GM12801 (cell line): Measurements from ENCODE around the gene MATR3.

Experiments used
- TF ChIP-seq, protein P1 (sequence below): IDR thresholded peaks from one replicate; pipeline ENCODE4 v1.5.1; 2011; ENCODE audit warnings: control low read depth; ENCODE audit not compliant: insufficient read length; ENCODE audit errors: extremely low read depth

The MATR3 gene, protein sequence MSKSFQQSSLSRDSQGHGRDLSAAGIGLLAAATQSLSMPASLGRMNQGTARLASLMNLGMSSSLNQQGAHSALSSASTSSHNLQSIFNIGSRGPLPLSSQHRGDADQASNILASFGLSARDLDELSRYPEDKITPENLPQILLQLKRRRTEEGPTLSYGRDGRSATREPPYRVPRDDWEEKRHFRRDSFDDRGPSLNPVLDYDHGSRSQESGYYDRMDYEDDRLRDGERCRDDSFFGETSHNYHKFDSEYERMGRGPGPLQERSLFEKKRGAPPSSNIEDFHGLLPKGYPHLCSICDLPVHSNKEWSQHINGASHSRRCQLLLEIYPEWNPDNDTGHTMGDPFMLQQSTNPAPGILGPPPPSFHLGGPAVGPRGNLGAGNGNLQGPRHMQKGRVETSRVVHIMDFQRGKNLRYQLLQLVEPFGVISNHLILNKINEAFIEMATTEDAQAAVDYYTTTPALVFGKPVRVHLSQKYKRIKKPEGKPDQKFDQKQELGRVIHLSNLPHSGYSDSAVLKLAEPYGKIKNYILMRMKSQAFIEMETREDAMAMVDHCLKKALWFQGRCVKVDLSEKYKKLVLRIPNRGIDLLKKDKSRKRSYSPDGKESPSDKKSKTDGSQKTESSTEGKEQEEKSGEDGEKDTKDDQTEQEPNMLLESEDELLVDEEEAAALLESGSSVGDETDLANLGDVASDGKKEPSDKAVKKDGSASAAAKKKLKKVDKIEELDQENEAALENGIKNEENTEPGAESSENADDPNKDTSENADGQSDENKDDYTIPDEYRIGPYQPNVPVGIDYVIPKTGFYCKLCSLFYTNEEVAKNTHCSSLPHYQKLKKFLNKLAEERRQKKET

DNA sequence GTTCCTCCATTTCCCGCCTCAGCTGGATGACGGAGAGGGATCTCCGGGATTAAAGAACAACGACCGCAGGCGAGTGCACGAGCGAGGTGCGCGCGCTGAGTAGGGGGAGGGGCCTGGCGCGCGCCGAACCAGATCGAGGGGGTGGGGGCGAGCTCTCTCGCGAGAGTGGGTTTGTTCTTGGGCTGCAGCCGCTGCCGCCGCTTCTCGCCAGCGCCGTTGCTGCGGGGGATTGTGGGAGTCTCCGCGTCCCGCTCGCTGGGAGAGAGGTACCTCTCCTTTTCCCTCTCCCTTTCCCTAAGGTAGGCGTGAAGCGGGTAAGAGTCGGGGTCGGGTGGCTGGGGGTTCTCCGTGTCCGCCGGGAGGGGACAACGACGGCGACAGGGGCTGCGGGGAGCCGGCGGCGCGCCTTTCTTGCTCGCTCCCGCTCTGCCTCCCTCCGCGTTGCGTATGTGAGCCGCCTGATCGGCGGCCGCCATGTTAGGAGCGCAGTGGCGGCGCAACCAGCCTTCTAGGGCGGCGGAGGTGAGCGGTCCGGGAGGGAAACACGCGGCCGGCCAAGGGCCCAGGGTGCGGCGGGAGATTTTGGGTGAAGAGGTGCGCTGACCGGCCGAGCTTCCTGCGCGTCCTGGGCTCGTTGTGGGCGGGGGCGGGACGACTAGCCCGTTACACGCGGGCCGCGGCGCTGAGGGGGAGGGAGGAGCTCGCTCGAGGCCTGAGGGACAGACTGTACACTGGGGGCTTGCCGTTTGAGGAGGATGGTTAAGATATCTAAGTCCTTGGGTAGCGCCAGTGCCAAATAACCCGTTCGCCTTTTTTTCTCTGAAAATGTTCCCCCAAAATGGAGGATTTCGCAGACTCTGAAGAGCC lies at the start of gene MATR3:
TSS of gene MATR3 (plus strand) at position 234 of the 867 bp plus-strand sequence. CDS start 13,676 bp downstream, outside the sequence.
- TF ChIP-seq, protein P1, sequence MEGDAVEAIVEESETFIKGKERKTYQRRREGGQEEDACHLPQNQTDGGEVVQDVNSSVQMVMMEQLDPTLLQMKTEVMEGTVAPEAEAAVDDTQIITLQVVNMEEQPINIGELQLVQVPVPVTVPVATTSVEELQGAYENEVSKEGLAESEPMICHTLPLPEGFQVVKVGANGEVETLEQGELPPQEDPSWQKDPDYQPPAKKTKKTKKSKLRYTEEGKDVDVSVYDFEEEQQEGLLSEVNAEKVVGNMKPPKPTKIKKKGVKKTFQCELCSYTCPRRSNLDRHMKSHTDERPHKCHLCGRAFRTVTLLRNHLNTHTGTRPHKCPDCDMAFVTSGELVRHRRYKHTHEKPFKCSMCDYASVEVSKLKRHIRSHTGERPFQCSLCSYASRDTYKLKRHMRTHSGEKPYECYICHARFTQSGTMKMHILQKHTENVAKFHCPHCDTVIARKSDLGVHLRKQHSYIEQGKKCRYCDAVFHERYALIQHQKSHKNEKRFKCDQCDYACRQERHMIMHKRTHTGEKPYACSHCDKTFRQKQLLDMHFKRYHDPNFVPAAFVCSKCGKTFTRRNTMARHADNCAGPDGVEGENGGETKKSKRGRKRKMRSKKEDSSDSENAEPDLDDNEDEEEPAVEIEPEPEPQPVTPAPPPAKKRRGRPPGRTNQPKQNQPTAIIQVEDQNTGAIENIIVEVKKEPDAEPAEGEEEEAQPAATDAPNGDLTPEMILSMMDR = no peak

DNA sequence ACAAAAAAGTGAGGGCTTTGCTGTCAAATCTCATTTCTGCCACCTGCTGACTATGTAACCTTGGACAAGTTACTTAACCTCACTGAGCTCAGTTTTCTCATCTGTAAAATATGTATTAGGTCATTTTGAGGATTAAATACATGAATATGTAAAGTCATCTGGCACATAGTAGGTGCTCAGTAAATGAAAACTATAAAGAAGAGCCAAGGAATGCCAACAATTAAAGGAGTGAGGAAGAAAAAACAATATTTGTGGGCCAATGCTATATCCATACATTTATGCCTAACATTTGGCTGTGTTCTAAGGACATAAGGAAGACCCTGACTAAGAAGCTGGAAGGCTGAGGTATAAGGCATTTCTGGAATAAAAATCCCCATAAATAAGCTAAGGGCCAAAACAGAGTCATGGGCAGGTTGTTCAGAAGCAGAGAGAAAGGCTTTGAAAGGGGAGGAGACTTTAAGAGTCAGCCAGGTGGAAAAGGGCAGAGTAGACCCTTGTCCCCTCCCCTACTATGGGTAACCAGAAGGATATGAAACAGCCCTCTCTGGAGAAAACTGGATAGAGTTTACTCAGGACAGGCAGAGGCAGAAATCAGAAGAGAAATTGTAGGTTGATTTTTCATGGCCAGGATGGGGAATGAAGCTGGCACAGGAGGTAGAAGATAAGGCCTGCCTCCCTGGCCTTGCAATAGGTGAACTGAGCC lies 47.8 kb upstream of the MATR3 start:
- TF ChIP-seq, protein P1 = no peak

DNA sequence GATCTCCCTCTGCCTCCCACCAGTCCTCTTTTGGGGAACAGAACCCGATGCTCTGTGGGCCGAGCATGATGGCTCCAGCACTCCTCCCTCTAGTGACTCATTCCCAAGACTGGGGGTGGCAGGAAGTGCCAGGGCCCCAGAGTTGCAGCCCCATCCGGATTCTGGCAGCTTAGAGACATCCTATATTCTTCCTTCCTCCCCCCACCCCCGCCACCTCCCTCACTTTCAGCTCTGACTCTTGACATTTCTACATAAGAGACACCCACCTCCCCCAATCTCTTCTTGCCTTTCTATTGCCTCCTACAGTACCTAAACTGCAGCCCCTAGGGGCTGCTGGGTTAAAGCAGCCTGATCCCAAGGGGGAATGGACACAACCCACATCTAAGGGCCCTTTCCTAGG lies 47.1 kb upstream of the MATR3 start:
- TF ChIP-seq, protein P1 = no peak

DNA sequence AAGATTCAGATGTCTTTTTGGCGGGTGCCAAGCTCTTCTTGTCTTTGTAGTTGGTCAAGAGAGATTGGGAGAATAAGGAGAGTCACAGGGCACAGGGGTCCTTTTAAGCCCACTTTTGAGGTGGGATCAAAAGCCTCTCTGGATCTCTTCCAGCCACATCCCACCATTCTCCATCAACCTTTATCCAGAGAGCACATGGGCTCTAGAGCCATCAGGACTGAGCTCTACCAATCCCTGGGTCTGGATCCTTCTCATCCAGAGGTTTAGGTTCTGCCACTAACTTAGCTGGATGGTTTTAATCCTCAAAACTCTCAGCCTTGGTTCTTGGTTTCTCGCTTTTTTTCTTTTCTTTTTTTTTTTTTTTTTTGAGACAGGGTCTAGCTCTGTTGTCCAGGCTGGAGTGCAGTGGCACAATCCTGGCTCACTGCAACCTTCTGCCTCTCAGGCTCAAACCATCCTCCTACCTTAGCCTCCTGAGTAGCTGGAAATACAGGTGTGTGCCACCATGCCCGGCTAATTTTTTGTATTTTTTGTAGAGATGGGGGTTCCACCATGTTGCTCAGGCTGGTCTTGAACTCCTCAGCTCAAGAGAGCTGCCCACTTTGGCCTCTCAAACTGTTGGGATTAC lies 44.6 kb upstream of the MATR3 start:
- TF ChIP-seq, protein P1 = no peak

DNA sequence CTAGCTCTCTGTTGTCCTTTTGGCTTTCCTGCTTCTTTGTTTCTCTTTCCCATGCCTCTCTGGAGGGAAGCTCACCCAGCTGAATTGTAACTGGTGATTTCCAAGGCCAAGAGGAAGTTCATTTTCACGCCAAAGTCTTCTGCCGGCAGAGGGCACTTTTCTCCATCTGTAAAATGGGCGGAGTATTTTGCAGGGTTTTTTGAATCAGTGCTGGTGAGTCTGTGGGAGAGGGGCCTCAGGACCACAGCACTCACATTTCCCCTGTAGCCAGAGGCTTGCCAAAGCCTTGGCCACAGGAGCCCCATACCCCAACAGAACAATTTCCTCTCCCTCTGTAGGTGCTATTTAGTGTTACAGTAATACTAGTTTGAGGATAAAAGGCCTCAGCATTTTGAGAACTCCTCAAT lies 42.3 kb upstream of the MATR3 start:
- TF ChIP-seq, protein P1 = no peak

DNA sequence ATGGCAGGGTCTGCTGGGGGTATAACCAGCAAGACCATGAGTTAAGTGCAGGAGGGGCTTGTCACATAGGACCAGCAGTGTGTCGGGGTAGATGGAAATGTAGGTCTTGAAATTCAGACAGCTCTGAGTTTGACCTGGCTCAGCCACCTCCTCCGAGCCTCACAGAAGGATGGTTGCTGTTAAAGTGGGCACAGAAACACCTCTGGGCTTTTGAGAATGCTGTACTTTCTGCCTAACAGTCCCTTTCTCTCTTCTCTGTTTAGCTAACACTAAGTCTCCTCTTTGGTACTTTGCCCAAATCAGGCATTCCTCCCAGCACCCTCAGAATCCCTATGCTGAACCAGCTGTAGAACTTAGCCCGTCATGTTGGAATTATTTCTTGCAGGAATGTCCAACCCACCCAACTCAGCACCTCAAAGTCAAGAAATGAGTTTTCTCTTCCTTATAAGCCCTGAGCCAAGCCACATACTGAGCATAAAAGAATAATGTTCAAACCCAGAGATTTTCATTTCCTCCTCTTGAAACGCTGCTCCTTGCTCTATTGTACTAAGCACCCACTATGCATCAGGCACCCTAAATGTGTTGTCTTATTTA lies 41.7 kb upstream of the MATR3 start:
- TF ChIP-seq, protein P1 = no peak
